HG03342 (cell line): ENCODE data around the gene TM7SF2.

ENCODE experiments used
- ATAC-seq: cut with Tn5 transposase; IDR thresholded peaks from one replicate; pipeline ENCODE4 v1.9.1; 2021; ENCODE audit warnings: mild to moderate bottlenecking, moderate library complexity; ENCODE audit not compliant: unreplicated experiment

TM7SF2 gene

DNA sequence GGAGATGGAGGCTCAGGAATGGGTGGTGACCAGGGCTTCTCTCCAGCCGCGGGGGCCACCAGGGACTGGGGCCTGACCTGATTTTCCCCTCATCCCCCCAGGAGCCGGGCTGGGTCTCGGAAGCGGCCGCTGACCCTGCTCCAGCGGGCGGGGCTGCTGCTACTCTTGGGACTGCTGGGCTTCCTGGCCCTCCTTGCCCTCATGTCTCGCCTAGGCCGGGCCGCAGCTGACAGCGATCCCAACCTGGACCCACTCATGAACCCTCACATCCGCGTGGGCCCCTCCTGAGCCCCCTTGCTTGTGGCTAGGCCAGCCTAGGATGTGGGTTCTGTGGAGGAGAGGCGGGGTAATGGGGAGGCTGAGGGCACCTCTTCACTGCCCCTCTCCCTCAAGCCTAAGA is 23.8 kb upstream of the TM7SF2 start:
- no peak for ATAC-seq

DNA sequence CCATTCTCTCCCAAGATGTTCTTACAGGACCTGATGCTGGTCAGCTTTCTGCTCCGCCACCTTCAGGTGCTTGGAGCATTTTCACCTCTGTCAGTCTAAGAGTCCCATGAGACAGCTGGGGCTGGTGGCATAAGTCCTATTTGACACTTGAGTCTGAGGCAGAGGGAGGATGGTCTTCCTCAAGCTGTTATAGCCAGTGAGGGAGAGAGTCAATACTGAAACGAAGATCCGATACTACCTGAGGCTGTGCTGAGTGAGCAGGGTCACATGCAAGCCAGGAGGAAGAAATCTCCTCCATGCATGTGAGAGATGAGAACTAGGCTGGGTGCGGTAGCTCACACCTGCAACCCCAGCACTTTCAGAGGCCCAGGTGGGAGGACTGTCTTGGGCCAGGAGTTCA is 22.1 kb upstream of the TM7SF2 start:
- no peak for ATAC-seq

DNA sequence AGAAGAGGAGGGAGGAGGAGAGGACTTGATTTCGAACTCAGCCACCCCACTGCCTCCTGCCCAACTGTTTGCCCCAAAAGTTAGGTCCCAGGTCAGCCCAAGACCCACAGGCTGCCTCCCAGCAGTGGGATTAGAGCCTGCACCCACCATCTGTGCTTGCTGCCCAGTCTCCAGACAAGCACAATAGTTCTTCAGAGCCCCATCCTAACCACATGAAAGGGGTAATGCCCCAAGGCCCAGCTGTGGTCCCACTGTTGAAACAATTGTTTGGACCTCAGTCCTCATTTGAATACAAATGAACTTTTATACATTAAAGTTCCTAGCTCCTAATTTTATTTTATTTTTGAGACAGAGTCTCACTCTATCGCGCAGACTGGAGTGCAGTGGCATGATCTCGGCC is 21.0 kb upstream of the TM7SF2 start:
- no peak for ATAC-seq

DNA sequence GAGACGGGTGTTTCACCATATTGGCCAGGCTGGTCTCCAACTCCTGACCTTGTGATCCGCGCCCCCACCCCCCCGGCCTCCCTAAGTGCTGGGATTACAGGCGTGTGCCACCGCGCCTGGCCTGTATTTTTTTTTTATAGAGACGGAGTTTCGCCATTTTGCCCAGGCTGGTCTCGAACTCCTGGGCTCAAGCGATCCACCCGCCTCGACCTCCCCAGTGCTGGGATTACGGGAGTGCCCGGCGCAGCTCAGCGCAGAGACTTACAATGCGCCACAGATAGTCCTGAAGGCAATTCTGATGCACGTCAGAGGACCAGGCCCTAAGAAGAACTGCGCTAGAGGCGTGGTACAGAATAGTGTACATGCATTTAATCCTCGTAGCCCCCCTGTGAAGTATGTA is 16.2 kb upstream of the TM7SF2 start:
- no peak for ATAC-seq

DNA sequence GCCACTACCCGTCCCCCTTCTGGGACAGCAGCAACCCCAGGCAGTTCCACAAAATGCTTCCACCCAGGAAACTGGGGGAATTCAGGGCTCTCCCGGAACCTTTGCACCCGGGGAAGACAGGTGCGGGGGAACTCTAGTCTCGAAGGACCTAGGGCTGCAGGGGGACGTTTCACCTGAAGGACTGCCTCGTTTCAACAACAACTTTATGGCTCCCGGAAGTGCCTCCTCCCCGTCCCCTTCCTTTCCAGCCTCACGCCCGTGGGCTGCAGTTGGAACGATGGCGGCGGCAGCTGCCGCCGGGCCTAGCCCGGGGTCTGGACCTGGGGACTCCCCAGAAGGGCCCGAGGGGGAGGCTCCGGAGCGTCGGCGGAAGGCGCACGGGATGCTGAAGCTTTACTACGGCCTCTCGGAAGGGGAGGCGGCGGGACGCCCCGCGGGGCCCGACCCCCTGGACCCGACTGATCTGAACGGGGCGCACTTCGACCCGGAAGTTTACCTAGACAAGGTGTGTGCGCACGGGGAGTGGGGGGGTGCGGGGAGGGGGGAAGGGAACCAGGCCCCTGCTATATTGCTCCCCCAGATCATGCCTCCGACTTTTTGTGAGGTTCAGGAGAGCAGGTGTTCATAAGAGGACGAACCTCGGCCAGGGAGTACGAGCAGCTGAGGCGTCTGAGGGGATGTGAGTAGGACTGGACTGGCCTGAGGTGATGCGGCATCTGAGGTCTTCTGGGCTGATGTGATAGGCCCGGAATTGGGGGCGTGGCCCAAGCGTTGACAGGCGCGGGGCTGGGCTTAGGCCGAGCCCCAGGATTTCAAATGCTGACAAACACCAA is 15.5 kb upstream of the TM7SF2 start, which contains the start of gene VPS51:
Gene VPS51, plus strand, starts transcription at position 241 of the 833 bp plus-strand sequence. Its CDS starts 37 bp downstream, at position 278.
- ATAC-seq, result peak; percentile 85

DNA sequence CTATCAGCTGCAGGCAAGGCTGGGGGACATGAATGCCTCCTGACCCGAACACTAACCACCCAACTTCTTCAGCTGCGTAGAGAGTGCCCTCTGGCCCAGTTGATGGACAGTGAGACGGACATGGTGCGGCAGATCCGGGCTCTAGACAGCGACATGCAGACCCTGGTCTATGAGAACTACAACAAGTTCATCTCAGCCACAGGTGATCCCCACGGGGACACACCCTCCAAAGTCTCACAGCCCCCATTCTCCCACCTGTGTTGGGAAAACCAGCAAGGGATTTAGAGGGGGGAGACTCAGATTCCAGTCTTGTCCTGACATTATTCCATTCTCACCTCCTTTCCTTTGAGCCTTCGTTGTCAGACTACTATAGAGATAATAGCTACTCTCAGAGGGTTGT is 14.7 kb upstream of the TM7SF2 start:
- ATAC-seq, result no peak

DNA sequence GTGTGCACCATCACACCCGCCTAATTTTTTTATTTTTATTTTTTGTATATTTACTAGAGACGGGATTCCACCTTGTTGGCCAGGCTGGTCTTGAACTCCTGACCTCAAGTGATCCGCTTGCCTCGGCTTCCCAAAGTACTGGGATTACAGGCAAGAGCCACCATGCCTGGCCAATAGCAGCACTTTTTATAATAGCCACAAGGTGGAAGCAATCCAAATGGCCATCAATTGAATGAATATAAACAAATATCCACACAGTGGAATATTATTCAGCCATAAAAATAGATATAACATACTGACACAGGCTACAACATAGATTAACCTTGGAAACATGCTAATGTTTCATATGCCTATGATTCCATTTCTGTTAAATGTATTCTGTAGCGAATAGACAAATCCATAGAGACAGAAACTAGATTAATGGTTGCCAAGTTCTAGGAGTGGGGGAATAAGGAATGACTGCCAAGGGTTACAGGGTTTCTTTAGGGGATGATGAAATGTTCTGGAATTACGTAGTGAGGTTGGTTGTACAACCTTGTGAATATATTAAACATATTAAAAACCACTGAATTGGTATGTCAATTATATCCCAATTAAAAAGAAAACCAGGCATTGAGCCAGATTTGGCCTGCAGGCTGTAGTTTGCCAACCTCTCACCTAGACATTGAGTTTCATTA is 10.9 kb upstream of the TM7SF2 start:
- ATAC-seq, result no peak

DNA sequence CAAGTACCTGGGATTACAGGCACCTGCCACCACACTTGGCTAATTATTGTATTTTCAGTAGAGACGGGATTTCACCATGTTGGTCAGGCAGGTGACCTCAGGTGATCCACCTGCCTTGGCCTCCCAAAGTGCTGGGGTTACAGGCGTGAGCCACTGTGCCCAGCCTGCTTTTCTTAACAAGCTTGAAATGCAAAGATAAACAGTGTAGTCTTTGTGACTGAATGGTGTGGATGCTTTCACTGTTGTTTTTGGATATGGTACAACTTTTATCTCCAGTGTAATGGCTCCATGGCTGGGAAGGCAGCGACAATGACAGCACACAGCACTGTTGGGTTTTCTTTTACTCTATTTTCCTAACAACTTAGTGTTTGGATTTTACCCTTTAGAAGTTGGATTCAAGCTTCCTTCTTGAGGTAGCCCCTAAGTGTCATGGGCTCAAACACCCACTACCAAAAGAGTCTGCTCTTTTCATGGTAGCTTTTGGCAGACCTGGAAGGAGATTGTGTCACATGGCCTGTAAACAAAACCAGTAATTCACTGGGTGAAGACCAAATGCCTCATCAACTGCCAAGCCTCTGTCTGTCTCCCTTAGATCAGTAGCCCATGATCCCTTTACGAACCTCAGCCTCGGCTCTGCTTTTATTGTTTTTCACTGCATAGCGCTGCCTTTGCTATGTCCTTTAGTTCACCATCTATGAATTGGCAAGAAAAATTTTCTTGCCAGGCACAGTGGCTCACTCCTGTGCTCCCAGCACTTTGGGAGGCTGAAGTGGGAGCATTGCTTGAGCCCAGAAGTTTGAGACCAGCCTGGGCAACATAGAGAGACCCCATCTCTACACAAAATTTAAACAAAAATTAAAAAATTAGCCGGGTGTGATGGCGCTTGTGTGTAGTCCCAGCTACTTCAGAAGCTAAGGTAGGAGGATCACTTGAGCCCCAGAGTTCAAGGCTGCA is 9.3 kb upstream of the TM7SF2 start:
- no peak for ATAC-seq

DNA sequence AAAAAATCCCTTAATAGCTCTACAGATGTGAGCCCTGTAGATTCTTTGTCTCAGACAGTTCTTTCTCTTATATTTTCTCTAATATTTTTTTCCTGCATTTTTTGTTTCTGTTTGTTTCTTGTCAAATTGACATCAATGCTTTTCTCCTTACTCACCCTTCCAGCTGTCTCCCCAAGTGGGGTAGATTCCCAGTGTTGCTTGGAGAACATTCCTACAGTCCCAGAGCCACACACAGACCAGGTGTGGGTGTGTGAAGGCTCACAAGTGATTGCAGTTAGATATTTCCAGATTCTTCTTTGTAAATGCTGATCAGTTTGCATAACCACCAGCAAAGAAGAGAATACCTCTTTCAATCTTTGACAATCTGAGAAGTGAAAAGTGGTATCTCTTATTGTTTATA is 8.2 kb upstream of the TM7SF2 start:
- no peak for ATAC-seq

DNA sequence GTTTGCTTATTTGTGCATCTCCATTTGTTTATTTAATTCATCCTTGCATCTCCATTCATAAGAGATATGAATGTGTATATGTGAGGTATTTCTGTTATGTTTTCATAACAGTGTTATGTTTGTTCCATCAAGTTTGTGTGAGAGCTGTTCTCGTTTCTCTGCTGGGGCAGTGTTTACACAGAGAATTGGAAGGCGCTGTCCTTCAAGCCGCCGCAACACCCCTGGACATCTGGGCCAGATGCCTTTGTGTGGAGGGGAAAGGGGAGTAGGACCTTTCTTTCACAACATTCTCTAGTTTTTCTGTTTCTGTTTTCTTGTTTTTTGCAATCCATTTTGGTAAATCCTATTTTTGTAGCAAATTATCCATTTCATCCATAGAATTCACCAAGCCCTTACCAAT is 7.0 kb upstream of the TM7SF2 start:
- no peak for ATAC-seq

DNA sequence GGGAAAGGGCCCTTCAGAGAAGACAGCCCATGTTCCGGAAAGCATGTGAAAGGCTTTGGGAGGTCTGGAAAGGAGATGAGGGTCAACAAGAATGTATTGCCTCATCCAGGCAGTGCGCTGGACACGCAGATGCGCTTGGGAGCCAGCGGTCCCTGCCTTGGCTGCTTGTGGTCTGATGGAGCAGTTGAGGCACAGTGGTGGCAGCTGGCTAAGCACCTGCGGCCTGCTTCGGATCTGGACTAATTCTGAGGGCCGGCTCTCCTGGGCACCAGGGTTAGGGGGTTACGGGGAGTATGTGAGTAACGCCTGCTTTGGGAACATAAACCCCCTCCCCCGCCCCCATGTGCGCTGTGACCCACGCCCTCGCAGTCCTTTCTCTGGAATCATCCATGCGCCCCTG is 4.6 kb upstream of the TM7SF2 start:
- no peak for ATAC-seq

DNA sequence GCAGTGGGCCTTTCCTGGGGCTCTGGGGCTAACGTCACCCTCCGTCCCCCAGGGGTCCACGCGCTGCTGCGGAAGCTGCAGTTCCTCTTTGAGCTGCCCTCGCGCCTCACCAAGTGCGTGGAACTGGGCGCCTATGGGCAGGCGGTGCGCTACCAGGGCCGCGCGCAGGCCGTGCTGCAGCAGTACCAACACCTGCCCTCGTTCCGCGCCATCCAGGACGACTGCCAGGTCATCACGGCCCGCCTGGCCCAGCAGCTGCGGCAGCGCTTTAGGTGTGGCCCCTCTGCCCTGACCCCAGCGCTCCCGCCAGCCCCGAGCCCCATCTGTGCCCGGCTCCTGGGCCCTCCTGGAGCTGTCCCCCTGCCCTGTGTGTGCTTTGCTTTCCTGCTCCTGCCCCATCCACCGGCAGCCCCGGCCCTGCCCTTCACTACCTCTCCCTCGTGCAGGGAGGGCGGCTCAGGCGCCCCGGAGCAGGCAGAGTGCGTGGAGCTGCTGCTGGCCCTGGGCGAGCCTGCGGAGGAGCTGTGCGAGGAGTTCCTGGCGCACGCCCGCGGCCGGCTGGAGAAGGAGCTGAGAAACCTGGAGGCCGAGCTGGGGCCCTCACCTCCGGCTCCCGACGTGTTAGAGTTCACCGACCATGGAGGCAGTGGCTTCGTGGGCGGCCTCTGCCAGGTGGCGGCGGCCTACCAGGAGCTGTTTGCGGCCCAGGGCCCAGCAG is 3.8 kb upstream of the TM7SF2 start:
- ATAC-seq, result no peak

DNA sequence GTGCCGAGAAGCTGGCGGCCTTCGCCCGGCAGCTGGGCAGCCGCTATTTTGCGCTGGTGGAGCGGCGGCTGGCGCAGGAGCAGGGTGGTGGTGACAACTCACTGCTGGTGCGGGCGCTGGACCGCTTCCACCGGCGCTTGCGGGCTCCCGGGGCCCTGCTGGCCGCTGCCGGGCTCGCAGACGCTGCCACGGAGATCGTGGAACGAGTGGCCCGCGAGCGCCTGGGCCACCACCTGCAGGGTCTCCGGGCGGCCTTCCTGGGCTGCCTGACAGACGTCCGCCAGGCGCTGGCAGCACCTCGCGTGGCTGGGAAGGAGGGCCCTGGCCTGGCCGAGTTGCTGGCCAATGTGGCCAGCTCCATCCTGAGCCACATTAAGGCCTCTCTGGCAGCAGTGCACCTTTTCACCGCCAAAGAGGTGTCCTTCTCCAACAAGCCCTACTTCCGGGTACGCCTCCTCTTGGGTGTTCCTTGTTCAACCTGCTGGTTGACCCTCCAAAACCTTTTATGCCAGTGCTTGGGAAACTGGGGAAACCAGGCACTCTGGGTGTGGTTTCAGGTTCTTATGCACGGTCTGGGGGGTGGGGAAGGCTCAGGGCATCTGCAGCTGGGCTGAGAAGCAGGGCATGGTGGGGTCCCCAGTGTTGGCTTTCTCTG is 3.1 kb upstream of the TM7SF2 start:
- ATAC-seq, result no peak

DNA sequence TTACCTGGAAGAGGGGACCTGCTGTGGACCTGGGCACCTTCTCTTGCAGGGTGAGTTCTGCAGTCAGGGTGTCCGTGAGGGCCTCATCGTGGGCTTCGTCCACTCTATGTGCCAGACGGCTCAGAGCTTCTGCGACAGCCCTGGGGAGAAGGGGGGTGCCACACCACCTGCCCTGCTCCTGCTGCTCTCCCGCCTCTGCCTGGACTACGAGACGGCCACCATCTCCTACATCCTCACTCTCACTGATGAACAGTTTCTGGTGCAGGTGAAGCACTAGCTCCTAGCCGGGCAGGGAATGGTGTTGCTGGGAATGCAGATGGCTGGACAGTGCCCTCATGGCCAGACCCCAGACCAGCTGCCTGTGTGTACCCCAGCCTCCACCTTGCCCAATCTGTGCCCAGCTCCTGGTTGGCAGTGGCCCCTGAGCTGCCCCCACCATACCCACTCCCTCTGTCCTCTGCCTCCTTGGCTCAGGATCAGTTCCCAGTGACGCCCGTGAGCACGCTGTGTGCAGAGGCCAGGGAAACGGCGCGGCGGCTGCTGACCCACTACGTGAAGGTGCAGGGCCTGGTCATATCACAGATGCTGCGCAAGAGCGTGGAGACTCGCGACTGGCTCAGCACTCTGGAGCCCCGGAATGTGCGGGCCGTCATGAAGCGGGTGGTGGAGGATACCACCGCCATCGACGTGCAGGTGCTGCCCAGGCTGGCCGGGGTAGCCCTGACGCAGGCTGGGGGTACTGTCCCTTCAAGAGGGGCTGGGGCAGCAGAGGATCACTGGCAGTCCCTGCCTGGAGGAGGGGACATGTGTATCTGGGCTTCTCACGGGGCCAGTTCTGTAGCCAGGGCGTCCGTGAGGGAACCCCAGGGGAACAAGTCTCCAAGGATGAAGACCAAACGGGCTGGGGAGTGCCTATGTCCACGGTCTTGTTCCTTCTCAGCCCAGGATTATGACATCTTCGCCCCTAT is 2.2 kb upstream of the TM7SF2 start:
- no peak for ATAC-seq

DNA sequence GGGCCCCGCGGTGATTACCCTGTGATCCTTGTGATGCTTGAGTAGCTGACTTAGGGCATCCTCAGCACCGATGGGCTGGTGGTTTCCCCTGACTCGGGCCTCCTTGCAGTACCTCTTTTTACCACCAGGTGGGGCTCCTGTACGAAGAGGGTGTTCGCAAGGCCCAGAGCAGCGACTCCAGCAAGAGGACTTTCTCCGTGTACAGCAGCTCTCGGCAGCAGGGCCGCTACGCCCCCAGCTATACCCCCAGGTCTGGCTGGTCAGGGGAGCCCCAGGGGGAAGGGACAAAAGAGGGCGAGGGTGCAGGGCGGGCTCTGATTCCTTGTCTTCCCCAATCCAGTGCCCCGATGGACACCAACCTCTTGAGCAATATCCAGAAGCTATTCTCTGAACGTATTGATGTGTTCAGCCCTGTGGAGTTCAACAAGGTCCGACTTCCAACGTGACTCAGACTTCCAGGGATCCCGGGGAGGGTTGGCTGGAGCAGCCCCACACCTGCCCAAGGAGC is 1.3 kb upstream of the TM7SF2 start:
- peak; percentile 32 for ATAC-seq

DNA sequence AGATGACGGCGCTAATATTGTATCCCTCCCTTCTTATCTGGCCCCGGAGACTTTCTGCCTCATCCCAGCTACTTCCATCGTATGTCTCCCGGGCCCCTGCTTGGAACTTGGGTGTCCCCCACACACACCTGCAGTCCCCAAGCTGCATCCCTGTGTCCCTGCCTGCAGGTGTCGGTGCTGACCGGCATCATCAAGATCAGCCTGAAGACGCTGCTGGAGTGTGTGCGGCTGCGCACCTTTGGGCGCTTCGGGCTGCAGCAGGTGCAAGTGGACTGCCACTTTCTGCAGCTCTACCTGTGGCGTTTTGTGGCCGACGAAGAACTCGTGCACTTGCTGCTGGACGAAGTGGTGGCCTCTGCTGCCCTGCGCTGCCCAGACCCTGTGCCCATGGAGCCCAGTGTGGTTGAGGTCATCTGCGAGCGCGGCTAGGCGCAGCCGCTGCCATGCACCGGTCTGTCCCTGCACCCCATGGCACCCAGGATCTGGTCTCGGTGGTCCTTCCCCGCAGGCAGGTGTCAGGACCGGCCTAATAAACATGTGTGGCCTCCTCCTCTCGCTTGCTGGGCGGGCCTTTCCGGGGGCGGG is 421 bp upstream of the TM7SF2 start:
- ATAC-seq, result no peak

DNA sequence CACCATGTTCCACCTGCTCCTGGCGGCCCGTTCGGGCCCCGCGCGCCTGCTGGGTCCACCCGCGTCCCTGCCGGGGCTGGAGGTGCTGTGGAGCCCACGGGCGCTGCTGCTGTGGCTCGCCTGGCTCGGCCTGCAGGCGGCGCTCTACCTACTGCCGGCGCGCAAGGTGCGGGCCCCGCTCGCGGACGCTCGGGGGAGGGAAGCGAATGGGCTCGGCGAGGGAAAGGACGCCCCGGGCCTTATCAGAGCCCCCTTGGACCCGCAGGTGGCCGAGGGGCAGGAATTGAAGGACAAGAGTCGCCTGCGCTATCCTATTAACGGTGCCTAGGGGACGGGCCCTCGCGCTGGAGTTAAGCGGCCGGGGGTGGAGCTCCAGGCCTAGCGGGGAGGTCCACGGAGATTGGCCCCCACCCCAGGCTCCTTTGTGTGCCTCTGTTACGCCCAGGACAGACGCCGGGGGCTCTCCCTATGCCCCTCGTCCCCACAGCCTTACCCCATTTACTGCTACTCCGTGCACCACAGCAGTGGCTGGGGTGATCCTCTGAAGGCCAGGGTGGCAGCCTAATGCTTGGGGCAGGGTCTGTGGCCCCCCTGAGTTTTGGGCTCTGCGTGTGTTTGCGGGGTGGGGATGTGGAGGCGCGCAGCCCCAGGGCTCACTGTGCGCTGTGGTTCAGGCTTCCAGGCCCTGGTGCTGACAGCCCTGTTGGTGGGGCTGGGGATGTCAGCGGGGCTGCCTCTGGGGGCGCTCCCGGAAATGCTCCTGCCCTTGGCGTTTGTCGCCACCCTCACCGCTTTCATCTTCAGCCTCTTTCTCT is 1.1 kb downstream of the TM7SF2 start:
- ATAC-seq, result no peak

DNA sequence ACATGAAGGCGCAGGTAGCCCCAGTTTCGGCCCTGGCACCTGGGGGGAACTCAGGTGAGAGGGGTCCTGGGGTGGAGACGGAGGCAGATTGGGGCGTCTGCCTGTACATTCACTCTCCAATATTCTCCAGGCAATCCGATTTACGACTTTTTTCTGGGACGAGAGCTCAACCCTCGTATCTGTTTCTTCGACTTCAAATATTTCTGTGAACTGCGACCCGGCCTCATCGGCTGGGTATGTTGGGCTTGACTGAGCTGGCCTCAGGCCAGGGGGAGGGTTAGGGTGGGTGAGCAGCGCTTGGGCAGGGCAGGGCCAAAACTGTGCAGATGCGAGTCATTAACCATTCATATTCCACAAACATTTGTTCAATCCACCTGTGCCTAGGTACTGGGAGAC is 1.7 kb downstream of the TM7SF2 start:
- no peak for ATAC-seq
